OCI-LY7 (cell line): ENCODE results near the gene GCNT2. TPM values are rescaled to one million over a fixed set of nuclear protein-coding genes. Genes with fewer than 3 reads are reported as not detected.

Source experiments
- BruUV-seq: library from RNA; stranded (reverse); fragments of 400-500 nt; replicated peaks from 2 replicates; lab custom pipeline; 2021; lab: Mats Ljungman, UMichigan
- CTCF ChIA-PET: fragments of 300-600 bp; sonication (Branson Sonifier 250); formaldehyde crosslinking; loops from one replicate; lab custom pipeline; 2022; ENCODE audit warnings: antibody characterized with exemption; ENCODE audit not compliant: unreplicated experiment; lab: Charles Lee
- POLR2A ChIA-PET: fragments of 300-600 bp; sonication (Branson Sonifier 250); formaldehyde crosslinking; loops from one replicate; lab custom pipeline; 2022; ENCODE audit warnings: antibody characterized with exemption; lab: Charles Lee
- DNase-seq: peaks from one replicate; pipeline ENCODE4 v3.0.0-alpha.2; 2015; ENCODE audit warnings: low spot score
- H2AFZ ChIP-seq: fragments of 200-600 bp; sonication (generic), shearing (Covaris generic); 2 replicates; pipeline ENCODE4 v1.6.1; 2014; ENCODE audit warnings: mild to moderate bottlenecking, antibody characterized with exemption, low read length, moderate library complexity
- H3K27ac ChIP-seq: fragments of 200-600 bp; sonication (generic); 2 replicates; pipeline ENCODE4 v1.5.1; 2014; ENCODE audit warnings: mixed run types, low read depth, mild to moderate bottlenecking, moderate library complexity, low read length, inconsistent platforms; ENCODE audit not compliant: poor library complexity, severe bottlenecking
- H3K36me3 ChIP-seq: fragments of 200-600 bp; sonication (generic); 2 replicates; pipeline ENCODE4 v1.6.1; 2014; ENCODE audit warnings: mild to moderate bottlenecking, antibody characterized with exemption, low read length, moderate library complexity, mixed read lengths; ENCODE audit not compliant: insufficient read depth
- H3K4me1 ChIP-seq: fragments of 200-600 bp; sonication (generic); 2 replicates; pipeline ENCODE4 v1.5.1; 2014; ENCODE audit warnings: mild to moderate bottlenecking, low read length; ENCODE audit not compliant: insufficient read depth, poor library complexity, severe bottlenecking
- H3K4me2 ChIP-seq: fragments of 200-600 bp; sonication (generic); 2 replicates; pipeline ENCODE4 v1.6.1; 2014; ENCODE audit warnings: mild to moderate bottlenecking, low read length
- H3K4me3 ChIP-seq: fragments of 200-600 bp; sonication (generic); 2 replicates; pipeline ENCODE4 v1.5.1; 2014; ENCODE audit warnings: mild to moderate bottlenecking, low read depth, low read length; ENCODE audit not compliant: poor library complexity, severe bottlenecking
- H3K79me2 ChIP-seq: fragments of 200-600 bp; sonication (generic); 2 replicates; pipeline ENCODE4 v1.6.1; 2016; ENCODE audit warnings: low read depth, mild to moderate bottlenecking, low read length, moderate library complexity, mixed read lengths; ENCODE audit not compliant: insufficient read depth
- H3K9me2 ChIP-seq: fragments of 200-600 bp; sonication (generic); 2 replicates; pipeline ENCODE4 v1.6.1; 2016; ENCODE audit warnings: mild to moderate bottlenecking, low read length, mixed read lengths; ENCODE audit not compliant: insufficient read depth
- H3K9me3 ChIP-seq: fragments of 200-600 bp; sonication (generic); 2 replicates; pipeline ENCODE4 v1.6.1; 2014; ENCODE audit warnings: mild to moderate bottlenecking, mixed run types, low read length, mixed read lengths
- H4K20me1 ChIP-seq: fragments of 200-600 bp; sonication (generic); 2 replicates; pipeline ENCODE4 v1.6.1; 2014; ENCODE audit warnings: mild to moderate bottlenecking, antibody characterized with exemption, low read length, moderate library complexity, mixed read lengths; ENCODE audit not compliant: insufficient read depth
- CTCF ChIP-seq: fragments of 200-600 bp; sonication (generic); conservative IDR thresholded peaks from 2 replicates; pipeline ENCODE4 v1.5.1; 2014; ENCODE audit warnings: mild to moderate bottlenecking, antibody characterized with exemption, low read length, moderate library complexity, mixed read lengths
- EZH2phosphoT487 ChIP-seq: fragments of 200-600 bp; sonication (generic); IDR thresholded peaks from 2 replicates; pipeline ENCODE4 v1.6.1; 2018; ENCODE audit warnings: low read depth, borderline replicate concordance, mild to moderate bottlenecking, mixed run types, antibody characterized with exemption, low read length, moderate library complexity, mixed read lengths
- intact Hi-C: fragments of 100-400 bp; cut with micrococcal nuclease; formaldehyde crosslinking; loops from one replicate; pipeline ENCODE4 v1.10.0; 2022; ENCODE audit not compliant: unreplicated experiment
- total RNA-seq, 2 experiments: library from RNA; depleted of rRNA in 1 of 2; stranded (reverse); fragments of >200 nt in 1 of 2; shearing (Covaris generic) in 1 of 2; gene quantifications; 2 replicates each; pipeline ENCODE4 v1.2.3, GENCODE V29; 2014 to 2022

The GCNT2 gene
- total RNA-seq, 2 experiments from 2014 or later, result 17.4 to 25.2 TPM

GRCh38 chr6:10618409-10618808 lies 97.3 kb downstream of the GCNT2 start:
- intact Hi-C loops, result no loop called here
- Histone ChIP-seq H3K79me2 (no peaks in the 10 kb centered on the region; the same call in 1 of the 2 replicates), H3K9me2 (no peaks in the 10 kb centered on the region), H3K4me1 (no peaks in the 10 kb centered on the region), H3K9me3 (no peaks in the 10 kb centered on the region), H3K4me3 (no peak overlapping the region), H4K20me1 (no peaks in the 10 kb centered on the region), H2AFZ (no peak overlapping the region), H3K4me2 (no peak overlapping the region), H3K36me3 (peaks cover 22% of the 10 kb centered on the region), H3K27ac (no peak overlapping the region)
- BruUV-seq, result no TSS peak
- TF ChIP-seq CTCF, result no peak
- no peak for TF ChIP-seq EZH2phosphoT487
- no peak for DNase-seq
- ChIA-PET CTCF (no interaction called here), POLR2A (interaction anchor here (0.6 kb wide), 1 partner anchor 32 kb away, joined by 3 read pairs; no protein-coding TSS in a partner anchor)

GRCh38 chr6:10621213-10621612 lies 100.1 kb downstream of the GCNT2 start:
- H3K36me3 ChIP-seq, result peaks cover 42% of the 10 kb centered on the region
- TF ChIP-seq CTCF, result no peak
- TF ChIP-seq EZH2phosphoT487, result no peak
- no peaks in the 10 kb centered on the region for H4K20me1 ChIP-seq
- H3K27ac ChIP-seq, result no peak overlapping the region
- no peaks in the 10 kb centered on the region for H3K9me3 ChIP-seq
- no peaks in the 10 kb centered on the region for H3K9me2 ChIP-seq
- H3K4me2 ChIP-seq, result no peak overlapping the region
- BruUV-seq, result no TSS peak
- no peak for DNase-seq
- CTCF ChIA-PET, result no interaction called here
- H3K4me3 ChIP-seq, result no peak overlapping the region
- no peaks in the 10 kb centered on the region for H3K79me2 ChIP-seq
- no peak overlapping the region for H2AFZ ChIP-seq
- H3K4me1 ChIP-seq, result no peaks in the 10 kb centered on the region
- POLR2A ChIA-PET, result interaction anchor here (0.6 kb wide), 1 partner anchor 41 kb away, joined by 3 read pairs; no protein-coding TSS in a partner anchor
- intact Hi-C loops, result no loop called here

GRCh38 chr6:10621847-10622246 lies 100.7 kb downstream of the GCNT2 start:
- Histone ChIP-seq H3K36me3 (peaks cover 49% of the 10 kb centered on the region), H4K20me1 (no peaks in the 10 kb centered on the region), H2AFZ (no peak overlapping the region), H3K79me2 (no peaks in the 10 kb centered on the region), H3K9me3 (no peaks in the 10 kb centered on the region), H3K4me1 (no peaks in the 10 kb centered on the region), H3K4me3 (no peak overlapping the region), H3K4me2 (no peak overlapping the region), H3K27ac (no peak overlapping the region), H3K9me2 (no peaks in the 10 kb centered on the region)
- no TSS peak for BruUV-seq
- no peak for TF ChIP-seq EZH2phosphoT487
- no peak for TF ChIP-seq CTCF
- intact Hi-C loops, result no loop called here
- ChIA-PET CTCF (no interaction called here), POLR2A (no interaction called here)
- DNase-seq, result no peak
